SKM-1 treated with dmso at 0.1 percent for 144 hours (cell line): ENCODE results near the gene SCD.
A peak's percentile ranks its signal among the peaks of the same experiment; 100 is the strongest.

Source experiments
- DNase-seq: peaks from one replicate; lab custom pipeline; 2025; ENCODE audit not compliant: unreplicated experiment; lab: John Stamatoyannopoulos, UW

Gene SCD

DNA sequence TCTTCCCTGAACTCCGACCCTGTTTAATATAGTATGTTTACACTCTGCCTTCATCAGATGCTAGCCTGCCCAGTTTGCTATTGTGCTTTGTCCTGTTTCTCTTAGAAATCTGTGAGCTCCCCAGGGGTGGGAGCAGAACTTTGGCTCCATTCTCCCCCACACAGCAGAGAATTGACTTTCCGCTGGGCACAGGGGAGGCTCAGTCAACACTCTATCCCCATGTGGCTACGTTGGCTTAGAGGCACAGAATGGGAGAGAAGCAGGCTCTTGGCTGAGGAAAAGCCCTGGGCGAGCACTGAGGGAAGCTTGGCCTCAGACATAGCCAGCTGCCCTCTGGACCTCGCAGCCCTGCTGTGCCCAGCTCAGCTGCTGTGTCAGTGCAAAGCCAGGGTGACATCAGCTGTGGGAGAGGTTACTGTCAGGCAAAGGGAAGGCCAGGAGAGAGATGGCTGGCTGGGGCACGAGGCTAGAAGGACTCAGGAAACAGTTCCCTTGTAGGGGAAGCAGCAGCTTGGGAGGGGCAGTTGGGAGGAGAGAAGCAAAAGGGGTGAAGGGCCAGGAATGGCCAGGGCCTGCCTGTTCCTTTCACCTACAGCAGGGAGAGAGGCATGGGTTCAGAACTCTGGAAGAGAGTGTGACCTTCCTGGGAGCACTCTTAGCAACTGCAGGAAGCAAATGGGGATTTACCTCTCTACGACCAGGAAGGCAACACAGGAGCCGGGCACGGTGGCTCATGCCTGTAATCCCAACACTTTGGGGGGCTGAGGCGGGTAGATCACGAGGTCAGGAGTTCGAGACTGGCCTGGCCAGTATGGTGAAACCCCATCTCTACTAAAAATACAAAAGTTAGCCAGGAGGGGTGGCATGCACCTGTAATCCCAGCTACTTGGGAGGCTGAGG lies 5.8 kb upstream of the SCD start:
- no peak for DNase-seq

DNA sequence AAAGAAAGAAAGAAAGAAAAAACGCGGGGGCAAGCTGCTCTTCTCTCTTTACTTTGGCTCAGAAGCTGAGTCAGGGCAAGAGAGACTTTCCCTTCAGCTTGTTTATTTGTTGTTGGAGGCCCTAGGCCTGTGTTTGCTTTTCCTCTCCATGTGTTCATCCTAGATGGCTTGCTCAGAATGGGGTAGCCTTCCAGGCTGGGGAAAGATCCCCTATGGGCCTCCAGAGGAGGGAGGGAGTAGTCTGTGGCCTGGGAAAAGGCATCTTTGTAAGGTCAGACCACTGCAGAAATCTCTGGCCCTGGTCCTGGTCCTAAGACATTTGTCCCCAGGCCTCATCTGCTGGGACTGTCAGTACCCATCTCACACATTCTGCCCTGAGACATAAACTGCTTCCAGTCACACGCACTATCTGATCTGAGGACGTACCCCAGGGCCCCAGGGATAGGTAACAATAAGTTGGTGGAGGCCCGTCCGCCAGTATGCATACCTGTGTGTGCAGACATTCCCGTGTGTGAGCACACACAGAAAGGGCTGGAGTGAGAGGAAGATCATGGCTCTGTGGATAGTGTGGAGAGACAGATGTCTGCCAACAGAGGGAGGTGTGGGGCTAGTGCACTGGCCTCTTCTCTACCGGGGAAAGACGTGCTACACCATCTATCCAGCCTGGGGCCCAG lies 4.9 kb upstream of the SCD start:
- DNase-seq, result peak; percentile 50

DNA sequence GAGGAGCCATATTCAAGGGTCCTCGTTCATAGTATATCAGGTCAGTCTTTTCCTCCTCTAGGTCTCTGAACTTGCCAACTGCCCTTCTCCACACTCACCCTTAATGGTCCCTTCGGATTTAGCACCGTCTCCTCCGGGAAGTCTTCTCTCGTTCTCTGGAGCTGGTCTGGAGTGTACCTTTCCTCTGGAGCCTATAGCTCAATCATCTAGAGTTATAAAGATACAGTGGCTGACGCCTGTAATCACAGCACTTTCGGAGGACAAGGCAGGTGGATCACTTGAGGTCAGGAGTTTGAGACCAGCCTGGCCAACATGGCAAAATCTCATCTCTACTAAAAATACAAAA lies 4.4 kb upstream of the SCD start:
- DNase-seq, result no peak

DNA sequence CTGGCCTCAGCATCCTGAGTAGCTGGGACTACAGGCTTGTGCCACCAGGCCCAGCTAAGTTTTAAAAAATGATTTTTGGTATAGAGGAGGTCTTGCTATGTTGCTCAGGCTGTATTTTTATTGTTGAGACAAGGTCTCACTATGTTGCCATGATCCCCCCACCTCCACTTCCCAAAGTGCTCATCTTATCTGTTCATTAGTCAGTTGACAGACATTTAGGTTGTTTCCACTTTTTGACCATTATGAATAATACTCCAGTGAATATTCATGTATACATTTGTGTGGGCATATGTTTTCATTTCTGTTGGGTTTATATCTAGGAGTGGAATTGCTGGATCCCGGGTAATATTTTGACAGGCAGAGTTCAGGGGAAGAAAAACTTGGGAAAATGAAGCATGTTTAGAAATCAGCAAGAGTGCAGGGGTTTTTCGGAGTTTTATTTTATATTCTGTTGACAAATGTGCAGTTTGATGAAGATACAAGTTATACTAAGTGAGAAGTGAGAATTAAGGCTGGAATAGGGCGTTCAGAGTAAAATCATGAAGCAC lies 2.7 kb upstream of the SCD start:
- no peak for DNase-seq

DNA sequence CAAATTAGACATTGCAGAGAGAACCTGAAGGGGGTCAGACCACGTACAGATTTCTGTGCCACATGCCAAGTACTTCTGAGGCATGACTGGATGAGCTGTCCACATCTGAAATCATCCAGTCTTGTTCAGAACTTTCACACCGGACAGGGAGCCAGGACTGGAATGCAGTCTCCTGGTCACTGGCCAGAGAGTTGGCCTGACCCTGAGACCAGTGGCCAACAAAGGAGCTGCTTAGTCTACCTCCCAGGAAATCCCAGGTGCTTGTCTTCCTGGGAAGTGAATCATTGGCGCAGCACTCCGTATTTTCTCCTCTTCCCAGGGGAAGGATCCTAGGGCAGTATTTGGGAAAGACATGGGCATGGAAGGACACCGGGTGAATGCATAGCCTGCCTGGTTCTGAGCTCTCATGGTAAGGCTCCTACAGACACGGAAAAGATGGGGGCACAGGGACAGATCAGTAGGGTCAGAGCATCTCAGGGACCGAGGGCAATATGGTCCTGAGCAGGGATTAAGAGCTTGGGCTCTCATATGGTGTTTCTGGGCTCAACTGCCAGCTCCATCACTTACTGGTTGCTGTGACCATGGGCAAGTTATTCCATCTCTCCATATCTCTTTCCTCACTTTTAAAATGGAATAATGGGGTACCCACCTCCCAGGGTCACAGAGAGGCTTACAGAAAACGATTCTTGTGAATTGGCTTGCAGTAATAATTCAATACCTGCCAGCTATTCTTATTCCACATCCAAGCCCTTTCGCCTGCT lies 1.3 kb upstream of the SCD start:
- DNase-seq, result no peak

DNA sequence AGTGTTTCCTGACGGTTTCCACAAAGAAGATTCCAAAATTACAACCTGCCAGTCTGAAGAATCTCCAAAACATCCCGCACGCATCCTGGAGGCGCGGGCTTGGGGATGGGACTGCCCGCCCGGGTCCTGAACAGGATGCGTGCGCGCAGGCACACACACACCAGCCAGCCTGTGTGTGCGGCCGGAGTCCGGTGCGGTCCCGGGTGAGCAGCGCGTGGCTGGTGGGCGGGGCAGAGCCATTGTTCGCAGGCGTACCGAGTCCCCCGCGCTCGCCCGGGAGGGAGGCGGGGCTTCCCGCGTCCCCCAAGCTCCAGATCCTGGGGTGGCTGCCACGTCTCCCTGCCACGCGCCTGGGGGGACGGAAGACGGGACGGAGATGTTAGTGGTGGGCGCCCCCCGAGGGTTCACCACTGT lies 675 bp upstream of the SCD start:
- peak; percentile 9 for DNase-seq

DNA sequence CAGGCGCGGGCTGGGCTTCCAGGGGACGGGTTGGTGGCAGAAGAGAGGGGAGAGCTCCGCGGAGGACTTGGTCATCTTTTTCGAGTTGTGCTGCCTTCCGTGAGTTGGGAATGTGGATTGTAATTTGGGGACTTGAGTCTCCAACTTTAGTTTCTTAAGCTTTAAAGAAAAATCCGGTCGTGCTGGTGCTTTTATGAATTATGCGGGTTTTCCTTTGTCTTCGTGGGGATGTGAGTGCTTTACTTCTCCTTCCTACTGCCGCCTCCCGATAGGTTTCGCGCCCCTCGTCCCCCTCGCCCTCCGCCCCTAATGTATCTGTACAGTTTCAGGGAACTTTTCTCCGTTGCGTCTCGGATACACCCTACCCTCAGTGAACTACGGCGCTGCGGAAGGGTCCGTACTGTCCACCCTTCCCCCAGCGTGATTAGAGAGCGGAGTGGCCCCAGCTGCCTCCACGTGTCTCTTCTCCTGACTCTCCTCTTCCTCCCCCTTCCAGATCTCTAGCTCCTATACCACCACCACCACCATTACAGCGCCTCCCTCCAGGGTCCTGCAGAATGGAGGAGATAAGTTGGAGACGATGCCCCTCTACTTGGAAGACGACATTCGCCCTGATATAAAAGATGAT lies 649 bp downstream of the SCD start:
- peak; percentile 22 for DNase-seq

DNA sequence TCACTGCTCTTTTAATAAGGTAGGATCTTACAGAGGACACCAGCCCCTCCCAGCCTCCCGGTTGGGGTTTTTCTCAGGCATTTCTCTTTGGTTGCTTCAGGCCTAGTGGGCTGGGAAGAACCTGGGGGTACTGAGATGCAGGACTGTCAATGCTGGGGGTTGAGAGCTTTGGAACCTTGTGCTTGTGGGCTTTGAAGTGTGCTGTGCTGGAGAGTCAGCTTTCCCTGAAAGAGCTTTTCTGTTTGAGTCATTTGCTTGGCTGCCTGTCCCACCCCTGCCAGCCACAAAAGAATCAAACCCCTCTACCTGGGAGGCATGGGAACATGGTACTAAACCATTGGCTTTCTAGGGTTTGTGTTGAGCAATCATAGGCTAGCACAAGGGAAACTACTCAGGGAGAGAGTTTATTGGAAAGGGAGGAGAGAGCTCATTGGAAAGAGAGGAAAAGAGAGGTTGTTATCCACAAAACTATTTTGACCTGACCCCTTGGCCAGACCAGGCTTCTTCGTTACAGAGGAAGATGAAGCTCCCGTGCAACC lies 1.4 kb downstream of the SCD start:
- no peak for DNase-seq

DNA sequence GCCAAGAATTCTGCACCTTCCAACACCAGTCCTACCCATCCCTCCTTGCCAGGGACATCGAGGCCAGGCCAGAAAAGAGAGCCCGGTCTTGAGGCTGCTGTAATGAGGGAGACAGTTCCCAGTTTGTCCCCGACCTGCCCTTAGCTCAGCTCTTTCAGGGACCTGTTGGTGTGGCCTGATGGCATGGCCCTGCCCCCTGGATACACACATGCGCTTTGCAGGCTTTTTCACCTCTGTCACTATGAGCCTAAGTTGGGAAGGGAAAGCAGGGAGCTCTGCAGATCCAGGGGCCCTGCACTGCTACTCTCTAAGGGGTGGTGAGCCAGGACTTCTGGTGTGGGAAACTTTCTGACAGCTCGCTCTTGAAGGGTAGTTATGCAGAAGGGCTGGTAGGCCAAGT lies 2.1 kb downstream of the SCD start:
- no peak for DNase-seq

DNA sequence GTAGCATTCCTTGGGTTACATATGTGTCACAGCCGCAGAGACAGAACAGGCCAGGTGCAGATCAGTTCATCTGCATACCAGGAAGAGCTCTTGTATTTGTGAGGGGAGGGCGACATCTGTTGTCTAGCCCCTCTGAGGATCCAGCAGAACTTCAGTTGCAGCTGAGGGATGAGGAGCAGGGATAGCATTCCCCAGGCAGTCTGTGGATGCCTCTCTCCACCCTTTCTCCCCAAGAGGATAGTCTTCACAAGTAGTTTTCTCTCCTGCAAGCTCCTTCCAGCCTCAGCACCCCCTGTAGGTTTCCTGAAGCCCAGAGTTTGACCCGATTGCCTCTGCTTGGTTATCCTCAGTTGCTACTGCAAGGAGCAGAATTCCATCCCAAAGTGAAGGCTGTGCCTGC lies 2.6 kb downstream of the SCD start:
- no peak for DNase-seq

DNA sequence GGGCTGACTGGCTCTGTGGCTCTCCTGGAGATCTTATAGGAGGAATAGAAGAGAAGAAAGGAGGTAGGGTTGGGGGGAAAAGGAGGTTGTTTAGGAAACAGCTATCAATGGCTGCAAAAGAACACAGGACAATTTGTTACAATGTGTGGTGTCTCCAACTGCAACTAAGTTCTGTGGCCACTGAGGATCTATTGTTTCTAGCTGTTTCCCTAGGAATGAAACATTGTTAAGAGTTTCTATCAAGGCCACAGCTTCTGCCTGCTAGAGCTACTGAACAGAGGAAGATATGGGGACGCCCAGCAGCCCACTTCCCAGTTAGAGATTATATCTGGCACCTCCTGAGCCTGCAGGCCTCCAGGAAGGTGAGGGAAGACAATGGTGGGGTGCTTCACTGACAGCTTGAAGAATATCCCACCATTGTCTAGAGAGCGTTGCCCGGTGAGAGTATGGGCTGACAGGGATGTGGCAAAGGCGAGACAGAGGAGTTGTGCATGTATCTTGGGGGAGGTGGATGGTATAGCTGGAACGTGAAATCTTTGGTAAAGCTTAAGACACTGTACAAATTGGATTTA lies 4.0 kb downstream of the SCD start:
- no peak for DNase-seq

DNA sequence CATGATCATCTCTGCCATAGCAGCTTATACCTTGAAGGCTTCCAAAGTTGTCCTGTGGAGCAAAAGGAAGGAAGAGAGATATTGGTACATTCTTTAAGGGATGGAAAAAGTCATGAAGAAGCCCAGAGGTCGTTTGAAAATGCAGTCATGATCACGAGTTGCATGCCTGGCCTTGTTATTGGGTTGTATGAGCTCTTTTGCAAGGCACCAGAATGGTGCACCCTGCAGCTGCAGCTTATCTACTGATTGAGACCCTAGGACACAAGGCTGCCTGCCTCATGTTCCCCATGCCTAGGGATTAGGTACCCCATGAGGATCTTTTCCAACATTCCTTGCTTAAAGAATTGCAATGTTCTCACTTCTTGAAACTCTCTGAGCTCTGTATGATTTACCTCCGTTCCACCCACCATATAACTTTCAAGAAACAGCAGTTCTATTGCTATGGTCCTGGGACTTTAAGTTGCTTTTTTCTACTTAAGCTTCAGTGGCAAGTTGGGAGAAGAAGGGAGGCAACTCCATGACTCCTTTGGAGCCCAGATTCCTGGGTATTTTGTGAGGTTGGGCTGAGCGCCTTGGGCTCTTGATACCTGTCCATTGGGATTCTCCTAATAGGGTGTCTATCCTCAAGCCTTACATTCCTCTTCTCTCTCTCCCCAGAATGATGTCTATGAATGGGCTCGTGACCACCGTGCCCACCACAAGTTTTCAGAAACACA lies 6.9 kb downstream of the SCD start:
- DNase-seq, result no peak

DNA sequence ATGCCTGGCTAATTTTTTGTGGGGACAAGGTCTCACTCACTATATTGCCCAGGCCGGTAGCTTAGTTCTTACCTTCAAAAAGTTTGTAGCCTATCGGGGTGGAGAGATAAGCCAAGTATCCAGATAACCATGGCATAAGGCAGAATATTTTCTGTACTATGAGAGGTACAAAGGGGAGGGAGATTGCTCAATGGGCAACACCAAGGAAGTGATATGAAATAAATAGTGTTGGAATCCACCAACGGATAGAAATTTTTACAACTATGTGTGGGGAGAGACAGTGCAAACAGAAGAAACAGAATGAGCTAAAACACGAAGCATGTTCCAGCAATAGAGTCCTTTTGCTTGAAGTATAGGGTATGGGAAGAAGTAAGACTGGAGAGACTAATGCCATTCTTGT lies 8.1 kb downstream of the SCD start:
- no peak for DNase-seq

DNA sequence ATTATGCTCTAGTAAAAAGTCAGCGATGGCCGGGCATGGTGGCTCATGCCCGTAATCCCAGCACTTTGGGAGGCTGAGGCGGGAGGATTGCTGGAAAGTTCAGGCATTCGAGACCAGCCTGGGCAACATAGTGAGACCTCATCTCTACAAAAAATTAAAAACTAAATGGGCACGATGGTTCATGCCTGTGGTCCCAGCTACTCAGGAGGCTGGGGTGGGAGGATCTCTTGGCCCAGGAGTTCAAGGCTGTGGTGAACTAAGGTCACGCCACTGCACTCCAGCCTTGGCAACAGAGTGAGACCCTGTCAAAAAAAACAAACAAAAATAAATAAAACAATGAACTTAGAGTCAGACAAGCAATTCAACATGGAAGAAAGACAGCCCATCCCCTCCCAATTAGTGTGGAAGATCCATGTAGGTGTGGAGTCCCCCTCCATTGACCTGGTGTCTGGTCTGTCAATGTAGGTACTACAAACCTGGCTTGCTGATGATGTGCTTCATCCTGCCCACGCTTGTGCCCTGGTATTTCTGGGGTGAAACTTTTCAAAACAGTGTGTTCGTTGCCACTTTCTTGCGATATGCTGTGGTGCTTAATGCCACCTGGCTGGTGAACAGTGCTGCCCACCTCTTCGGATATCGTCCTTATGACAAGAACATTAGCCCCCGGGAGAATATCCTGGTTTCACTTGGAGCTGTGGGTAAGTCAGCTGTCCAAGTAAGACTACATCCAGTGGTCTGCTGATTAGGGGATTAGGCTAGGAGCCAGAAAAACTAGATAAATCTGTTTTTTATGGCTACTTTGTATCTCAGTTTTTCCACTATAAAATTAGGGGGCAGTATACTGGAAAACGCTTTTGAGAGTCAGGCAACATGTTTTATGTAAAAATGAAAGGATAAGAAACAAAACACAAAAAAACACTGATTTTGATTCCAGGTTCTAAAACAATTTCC lies 9.3 kb downstream of the SCD start:
- no peak for DNase-seq

DNA sequence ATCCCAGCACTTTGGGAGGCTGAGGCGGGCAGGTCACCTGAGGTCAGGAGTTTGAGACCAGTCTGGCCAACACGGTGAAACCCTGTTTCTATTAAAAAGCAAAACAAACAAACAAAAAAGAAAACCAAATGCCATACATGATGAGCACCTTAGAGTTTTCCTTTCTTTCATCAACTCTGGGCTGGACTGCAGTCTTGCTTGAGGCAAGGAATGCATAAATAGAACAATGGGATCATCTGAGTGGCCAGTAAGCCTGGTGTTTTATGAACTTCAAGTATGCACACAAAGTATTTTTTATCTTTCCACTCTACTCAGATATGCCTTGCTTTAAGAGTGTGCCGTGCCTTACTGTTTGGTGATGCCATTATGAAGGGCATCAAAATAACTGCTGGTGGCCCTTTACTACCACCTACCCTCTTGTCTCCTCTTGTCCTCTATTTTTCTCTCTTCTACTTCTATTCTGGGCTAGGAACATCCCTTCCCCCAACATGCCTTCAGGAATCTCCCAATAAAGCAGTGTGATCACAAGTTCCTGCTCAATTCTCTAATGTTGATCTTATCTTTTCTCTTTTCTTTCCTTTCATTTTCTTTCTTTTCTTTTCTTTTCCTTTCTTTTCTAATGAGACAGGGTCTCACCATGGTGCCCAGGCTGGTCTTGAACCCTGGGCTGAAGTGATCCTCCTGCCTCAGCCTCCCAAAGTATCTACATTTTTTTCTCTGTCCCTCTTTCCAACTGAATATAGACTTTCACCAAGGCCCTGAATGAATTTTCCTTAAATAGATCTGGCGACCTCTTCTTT lies 10.2 kb downstream of the SCD start:
- DNase-seq, result no peak

DNA sequence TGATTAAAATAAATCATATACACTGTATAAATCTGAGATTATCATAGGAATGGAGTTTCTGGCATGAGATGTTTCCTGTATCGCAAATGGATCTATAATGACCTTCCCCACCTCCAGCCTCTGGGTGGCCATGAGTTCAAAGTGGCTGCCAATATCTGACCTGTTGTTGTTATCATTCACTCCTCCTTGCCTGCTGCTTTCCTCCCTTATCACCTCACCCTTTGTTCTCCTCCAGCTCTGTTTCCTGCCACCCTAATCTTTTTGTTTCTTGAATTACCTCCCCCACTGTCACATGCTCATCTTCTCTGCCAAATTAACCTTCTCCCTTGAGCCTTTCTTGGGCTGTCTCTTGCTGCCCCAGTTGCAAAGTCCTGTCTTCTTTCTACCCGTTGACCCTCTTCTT lies 12.0 kb downstream of the SCD start:
- no peak for DNase-seq

DNA sequence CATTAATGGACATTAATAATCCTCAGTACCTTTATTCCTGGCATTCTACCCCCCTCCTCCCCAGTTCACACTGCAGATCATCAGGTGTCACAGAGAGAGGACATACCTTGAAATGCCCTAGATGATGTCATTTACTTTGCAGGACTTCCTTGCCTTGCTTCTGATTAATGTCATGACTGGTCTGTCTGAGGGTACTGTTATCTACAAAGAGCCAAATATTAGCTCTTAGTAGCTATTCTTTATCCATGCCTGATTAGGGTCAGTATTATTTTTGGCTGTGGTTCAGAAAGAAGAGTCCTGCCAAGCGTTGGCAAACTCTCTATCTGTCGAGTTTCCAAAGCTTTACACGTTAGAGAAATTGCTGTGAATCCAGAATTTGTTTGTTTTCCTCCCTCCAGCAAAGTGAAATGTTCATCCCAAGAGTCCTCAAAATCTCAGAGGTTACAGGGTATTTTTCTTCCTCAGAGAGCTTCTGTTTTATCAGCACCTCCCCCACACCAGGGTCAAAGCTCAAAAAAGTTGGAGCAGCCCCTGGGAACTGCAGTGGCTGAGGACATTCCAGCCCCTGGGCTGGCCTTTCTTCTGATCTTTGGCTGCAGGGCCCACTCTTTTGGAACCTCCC lies 12.6 kb downstream of the SCD start:
- no peak for DNase-seq

DNA sequence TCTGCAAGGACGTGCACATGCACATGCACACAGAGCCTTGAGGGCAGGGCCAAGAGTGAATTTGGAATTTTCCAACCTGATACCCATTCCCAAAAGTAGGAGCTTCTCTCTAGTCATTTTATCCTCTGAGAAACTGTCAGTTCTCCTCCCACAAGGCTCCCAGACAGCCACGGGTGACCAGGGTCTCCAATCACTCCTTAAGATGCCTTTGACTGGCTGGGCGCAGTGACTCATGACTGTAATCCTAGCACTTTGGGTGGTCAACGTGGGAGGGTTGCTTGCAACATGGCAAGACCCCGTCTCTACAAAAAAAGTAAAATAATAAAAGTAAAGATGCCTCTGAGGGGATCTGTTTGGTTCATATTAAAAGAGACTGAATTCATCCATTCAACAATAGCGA lies 13.2 kb downstream of the SCD start:
- no peak for DNase-seq
